ENCODE data around the gene KDM2B. TPM values are rescaled to one million over a fixed set of nuclear protein-coding genes. Genes with fewer than 3 reads are reported as not detected.

The KDM2B gene
- total and polyA plus RNA-seq, 2 experiments from 2014 or later: 13.6 to 22.7 TPM

GRCh38 chr12:121404734-121405133, 176.1 kb downstream of the KDM2B start:
- Histone ChIP-seq H4K20me1 (ENCODE audit: insufficient read depth, poor library complexity, severe bottlenecking) (peaks cover 26% of the 10 kb centered on the region), H3K27me3 (no peaks in the 10 kb centered on the region), H3K79me2 (peaks cover 88% of the 10 kb centered on the region), H3K4me3 (no peak overlapping the region), H3K27ac (no peak overlapping the region), H3K4me2 (no peak overlapping the region), H2AFZ (no peak overlapping the region), H3K4me1 (ENCODE audit: insufficient read depth) (peaks cover 6% of the 10 kb centered on the region), H3K9me3 (ENCODE audit: low read depth) (no peaks in the 10 kb centered on the region), H3K36me3 (replicated peaks; ENCODE audit: insufficient read depth, low read depth) (no peaks in the 10 kb centered on the region), H3K9me2 (replicated peaks; ENCODE audit: insufficient read depth) (no peaks in the 10 kb centered on the region)
- 61% methylated on average over 1 of the region's 1 CpG for WGBS (ENCODE audit: low lambda C conversion rate, missing lambda C conversion rate)
- TF ChIP-seq CTCF (IDR thresholded peaks at IDR 0.05; ENCODE audit: poor library complexity) (no peak), EZH2 (IDR thresholded peaks at IDR 0.05; ENCODE audit: borderline replicate concordance) (no peak), EZH2phosphoT487 (IDR thresholded peaks at IDR 0.05; ENCODE audit: low read depth, severe bottlenecking, unreplicated experiment) (no peak)
- peak; percentile 57 for DNase-seq (ENCODE audit: low spot score)

GRCh38 chr12:121403721-121404120, 177.1 kb downstream of the KDM2B start:
- Histone ChIP-seq H3K9me3 (ENCODE audit: low read depth) (no peaks in the 10 kb centered on the region), H3K4me2 (no peak overlapping the region), H3K36me3 (replicated peaks; ENCODE audit: insufficient read depth, low read depth) (no peaks in the 10 kb centered on the region), H4K20me1 (ENCODE audit: insufficient read depth, poor library complexity, severe bottlenecking) (peaks cover 21% of the 10 kb centered on the region), H2AFZ (no peak overlapping the region), H3K79me2 (peaks cover 83% of the 10 kb centered on the region), H3K9me2 (replicated peaks; ENCODE audit: insufficient read depth) (no peaks in the 10 kb centered on the region), H3K4me3 (no peak overlapping the region), H3K4me1 (ENCODE audit: insufficient read depth) (peaks cover 11% of the 10 kb centered on the region), H3K27me3 (no peaks in the 10 kb centered on the region), H3K27ac (no peak overlapping the region)
- DNase-seq (ENCODE audit: low spot score): no peak
- TF ChIP-seq EZH2phosphoT487 (IDR thresholded peaks at IDR 0.05; ENCODE audit: low read depth, severe bottlenecking, unreplicated experiment): no peak
- no peak for TF ChIP-seq CTCF (IDR thresholded peaks at IDR 0.05; ENCODE audit: poor library complexity)
- TF ChIP-seq EZH2 (IDR thresholded peaks at IDR 0.05; ENCODE audit: borderline replicate concordance): no peak
- WGBS (ENCODE audit: low lambda C conversion rate, missing lambda C conversion rate): 95% methylated on average over 5 of the region's 5 CpGs

- TF ChIP-seq EZH2phosphoT487 (IDR thresholded peaks at IDR 0.05; ENCODE audit: low read depth, severe bottlenecking, unreplicated experiment): no peak
- no peak for TF ChIP-seq CTCF (IDR thresholded peaks at IDR 0.05; ENCODE audit: poor library complexity)
- TF ChIP-seq EZH2 (IDR thresholded peaks at IDR 0.05; ENCODE audit: borderline replicate concordance): no peak
- WGBS (ENCODE audit: low lambda C conversion rate, missing lambda C conversion rate): 1% methylated on average over 46 of the region's 48 CpGs
- Histone ChIP-seq H3K36me3 (replicated peaks; ENCODE audit: insufficient read depth, low read depth) (no peaks in the 10 kb centered on the region), H4K20me1 (ENCODE audit: insufficient read depth, poor library complexity, severe bottlenecking) (peaks cover 17% of the 10 kb centered on the region), H3K9me3 (ENCODE audit: low read depth) (no peaks in the 10 kb centered on the region), H3K4me2 (peak overlapping the region; percentile 81), H3K4me3 (peak overlapping the region; percentile 73), H3K79me2 (peaks cover 58% of the 10 kb centered on the region), H2AFZ (peak overlapping the region; percentile 53), H3K4me1 (ENCODE audit: insufficient read depth) (peaks cover 13% of the 10 kb centered on the region), H3K27me3 (no peaks in the 10 kb centered on the region), H3K9me2 (replicated peaks; ENCODE audit: insufficient read depth) (no peaks in the 10 kb centered on the region), H3K27ac (peak overlapping the region; percentile 88)
- peak; percentile 61 for DNase-seq (ENCODE audit: low spot score)
Observed at GRCh38 chr12:121400332-121401139, 180.3 kb downstream of the KDM2B start.
